Measurements from ENCODE around the gene CENPB. TPM values are rescaled to one million over a fixed set of nuclear protein-coding genes. Genes with fewer than 3 reads are reported as not detected.

Gene CENPB
- total RNA-seq, 1 donor from 2014 or later, result 87.7 TPM

DNA sequence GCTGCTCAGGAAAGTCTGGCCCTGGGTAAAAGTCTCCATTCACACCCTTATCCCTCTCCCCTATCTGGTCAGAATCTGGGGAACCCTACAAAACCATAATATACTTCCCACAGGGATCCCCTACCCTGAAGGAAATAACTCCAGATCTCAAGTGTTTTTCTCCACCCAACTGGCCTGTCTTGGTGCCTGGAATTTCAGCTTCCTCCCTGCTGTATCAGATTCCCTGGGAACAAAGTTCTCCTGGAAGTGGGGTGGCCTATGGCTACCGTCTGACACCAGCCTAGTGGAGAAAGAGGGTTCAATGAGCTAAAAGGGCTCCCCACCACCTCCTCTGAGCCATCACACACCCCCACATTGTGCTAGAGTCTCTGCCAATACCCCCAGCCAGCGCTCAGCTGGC is 39.1 kb downstream of the CENPB start:
- Mint-ChIP-seq H3K27ac (ENCODE audit: unreplicated experiment) (no peak overlapping the region), H3K4me3 (ENCODE audit: unreplicated experiment) (no peak overlapping the region), H3K4me1 (ENCODE audit: unreplicated experiment) (peaks cover 12% of the 10 kb centered on the region), H3K9me3 (ENCODE audit: unreplicated experiment) (no peaks in the 10 kb centered on the region), H3K27me3 (ENCODE audit: unreplicated experiment) (peaks cover 15% of the 10 kb centered on the region), H3K36me3 (ENCODE audit: unreplicated experiment) (no peaks in the 10 kb centered on the region)
- DNase-seq (ENCODE audit: extremely low spot score, unreplicated experiment), result no peak
- TF ChIP-seq, protein P1, sequence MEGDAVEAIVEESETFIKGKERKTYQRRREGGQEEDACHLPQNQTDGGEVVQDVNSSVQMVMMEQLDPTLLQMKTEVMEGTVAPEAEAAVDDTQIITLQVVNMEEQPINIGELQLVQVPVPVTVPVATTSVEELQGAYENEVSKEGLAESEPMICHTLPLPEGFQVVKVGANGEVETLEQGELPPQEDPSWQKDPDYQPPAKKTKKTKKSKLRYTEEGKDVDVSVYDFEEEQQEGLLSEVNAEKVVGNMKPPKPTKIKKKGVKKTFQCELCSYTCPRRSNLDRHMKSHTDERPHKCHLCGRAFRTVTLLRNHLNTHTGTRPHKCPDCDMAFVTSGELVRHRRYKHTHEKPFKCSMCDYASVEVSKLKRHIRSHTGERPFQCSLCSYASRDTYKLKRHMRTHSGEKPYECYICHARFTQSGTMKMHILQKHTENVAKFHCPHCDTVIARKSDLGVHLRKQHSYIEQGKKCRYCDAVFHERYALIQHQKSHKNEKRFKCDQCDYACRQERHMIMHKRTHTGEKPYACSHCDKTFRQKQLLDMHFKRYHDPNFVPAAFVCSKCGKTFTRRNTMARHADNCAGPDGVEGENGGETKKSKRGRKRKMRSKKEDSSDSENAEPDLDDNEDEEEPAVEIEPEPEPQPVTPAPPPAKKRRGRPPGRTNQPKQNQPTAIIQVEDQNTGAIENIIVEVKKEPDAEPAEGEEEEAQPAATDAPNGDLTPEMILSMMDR (IDR thresholded peaks at IDR 0.05), result no peak

DNA sequence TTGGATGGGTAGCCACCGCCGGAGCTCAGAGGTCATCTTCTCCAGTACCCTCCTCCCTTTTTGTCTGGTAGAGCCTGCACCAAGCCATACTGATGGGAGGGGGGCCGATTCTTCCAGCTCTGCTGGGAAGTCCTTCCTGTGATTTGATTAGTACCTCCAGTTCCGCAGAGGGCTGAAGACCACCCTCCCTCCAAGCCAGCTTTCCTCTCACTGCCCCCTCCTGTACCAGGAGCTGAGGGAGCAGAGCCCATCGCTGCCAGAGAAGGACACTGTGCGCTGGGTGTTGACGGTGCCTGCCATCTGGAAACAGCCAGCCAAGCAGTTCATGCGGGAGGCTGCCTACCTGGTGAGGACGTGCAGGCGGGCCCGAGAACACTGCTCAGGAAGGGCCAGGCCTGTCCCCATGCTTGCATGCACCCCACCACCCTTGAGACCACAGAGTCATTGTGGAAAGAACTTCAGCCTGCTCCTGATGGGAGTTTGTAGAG is 40.8 kb downstream of the CENPB start:
- Mint-ChIP-seq H3K4me3 (ENCODE audit: unreplicated experiment) (no peak overlapping the region), H3K36me3 (ENCODE audit: unreplicated experiment) (no peaks in the 10 kb centered on the region), H3K27me3 (ENCODE audit: unreplicated experiment) (peaks cover 15% of the 10 kb centered on the region), H3K4me1 (ENCODE audit: unreplicated experiment) (peaks cover 7% of the 10 kb centered on the region), H3K9me3 (ENCODE audit: unreplicated experiment) (no peaks in the 10 kb centered on the region), H3K27ac (ENCODE audit: unreplicated experiment) (no peak overlapping the region)
- TF ChIP-seq, protein P1 (IDR thresholded peaks at IDR 0.05), result no peak
- no peak for DNase-seq (ENCODE audit: extremely low spot score, unreplicated experiment)

DNA sequence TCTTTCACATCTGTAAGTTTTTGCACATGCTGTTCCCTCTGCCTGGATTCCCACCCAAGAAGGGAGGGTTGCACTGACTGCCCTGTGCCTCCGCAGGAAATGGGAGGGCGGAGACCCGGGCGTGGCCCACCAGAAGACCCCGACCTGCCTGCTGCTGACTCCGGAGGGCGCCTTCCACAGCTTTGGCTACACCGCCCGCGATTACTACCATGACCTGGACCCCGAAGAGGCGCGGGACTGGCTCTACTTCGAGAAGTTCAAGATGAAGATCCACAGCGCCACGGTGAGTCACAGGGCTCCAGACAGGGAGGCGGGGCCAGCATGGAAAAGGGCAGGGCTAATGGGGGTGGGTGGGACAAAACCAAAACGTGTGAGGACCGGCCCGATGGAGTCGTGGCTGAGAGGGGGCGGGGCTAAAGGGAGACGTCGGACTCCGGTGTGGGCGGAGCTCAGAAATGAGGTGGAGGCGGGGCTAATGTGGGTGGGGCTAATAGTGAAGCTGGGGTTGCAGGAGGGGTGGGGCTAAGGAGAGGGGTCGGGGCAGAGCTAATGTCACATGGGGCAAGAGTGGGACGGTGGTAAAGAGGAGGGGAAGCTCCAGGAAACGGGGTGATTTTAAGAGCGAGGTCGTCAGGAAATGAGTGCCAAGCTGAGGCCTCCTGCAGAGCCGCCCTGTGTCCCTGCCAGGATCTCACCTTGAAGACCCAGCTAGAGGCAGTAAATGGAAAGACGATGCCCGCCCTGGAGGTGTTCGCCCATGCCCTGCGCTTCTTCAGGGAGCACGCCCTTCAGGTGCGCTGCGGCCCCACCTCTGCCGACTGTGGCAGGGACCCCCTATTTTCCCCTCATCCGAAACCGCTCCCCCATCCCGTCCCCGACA is 41.5 kb downstream of the CENPB start:
- H3K4me3 Mint-ChIP-seq (ENCODE audit: unreplicated experiment), result peak overlapping the region; percentile 46
- peaks cover 15% of the 10 kb centered on the region for H3K27me3 Mint-ChIP-seq (ENCODE audit: unreplicated experiment)
- H3K4me1 Mint-ChIP-seq (ENCODE audit: unreplicated experiment), result peaks cover 4% of the 10 kb centered on the region
- H3K9me3 Mint-ChIP-seq (ENCODE audit: unreplicated experiment), result no peaks in the 10 kb centered on the region
- no peak overlapping the region for H3K27ac Mint-ChIP-seq (ENCODE audit: unreplicated experiment)
- TF ChIP-seq, protein P1 (IDR thresholded peaks at IDR 0.05), result no peak
- H3K36me3 Mint-ChIP-seq (ENCODE audit: unreplicated experiment), result no peaks in the 10 kb centered on the region
- no peak for DNase-seq (ENCODE audit: extremely low spot score, unreplicated experiment)

DNA sequence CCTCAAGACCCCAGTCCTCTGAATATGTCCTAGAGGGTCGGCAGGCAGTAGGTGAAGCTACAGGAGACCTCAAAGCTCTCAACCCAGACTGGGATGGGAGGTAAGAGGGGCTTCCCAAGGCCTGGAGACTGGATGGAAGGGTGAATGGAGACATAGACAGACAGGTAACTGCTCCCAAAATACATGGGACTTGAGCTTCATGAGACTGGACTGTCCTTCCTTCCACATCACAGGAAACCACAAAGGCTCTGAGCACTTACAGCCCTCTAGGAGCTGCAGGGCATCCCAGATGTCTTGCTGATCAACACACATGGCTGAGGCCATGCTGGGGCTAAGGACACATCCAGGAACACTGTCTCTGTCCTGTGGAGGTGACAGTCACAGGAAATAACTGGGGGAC is 42.5 kb downstream of the CENPB start:
- Mint-ChIP-seq H3K36me3 (ENCODE audit: unreplicated experiment) (no peaks in the 10 kb centered on the region), H3K9me3 (ENCODE audit: unreplicated experiment) (no peaks in the 10 kb centered on the region), H3K27me3 (ENCODE audit: unreplicated experiment) (peaks cover 15% of the 10 kb centered on the region), H3K4me3 (ENCODE audit: unreplicated experiment) (peak overlapping the region; percentile 15), H3K4me1 (ENCODE audit: unreplicated experiment) (peaks cover 3% of the 10 kb centered on the region), H3K27ac (ENCODE audit: unreplicated experiment) (no peak overlapping the region)
- DNase-seq (ENCODE audit: extremely low spot score, unreplicated experiment), result no peak
- TF ChIP-seq, protein P1 (IDR thresholded peaks at IDR 0.05), result no peak

DNA sequence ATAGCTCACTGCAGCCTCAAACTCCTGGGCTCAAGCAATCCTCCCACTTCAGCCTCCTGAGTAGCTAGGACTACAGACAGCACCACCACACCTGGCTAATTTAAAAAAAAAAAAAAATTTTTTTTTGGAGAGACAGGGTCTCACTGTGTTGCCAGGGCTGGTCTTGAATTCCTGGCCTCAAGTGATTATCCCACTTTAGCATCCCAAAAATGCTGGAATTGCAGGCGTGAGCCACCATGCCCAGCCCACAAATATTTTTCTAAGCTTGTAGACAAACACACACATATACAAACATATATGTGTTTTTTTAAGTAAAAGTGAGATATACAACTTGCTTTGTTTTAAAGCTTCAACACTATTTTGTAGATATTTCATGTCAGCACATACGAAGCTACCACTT is 43.3 kb downstream of the CENPB start:
- Mint-ChIP-seq H3K27ac (ENCODE audit: unreplicated experiment) (no peak overlapping the region), H3K9me3 (ENCODE audit: unreplicated experiment) (no peaks in the 10 kb centered on the region), H3K36me3 (ENCODE audit: unreplicated experiment) (no peaks in the 10 kb centered on the region), H3K4me3 (ENCODE audit: unreplicated experiment) (no peak overlapping the region), H3K4me1 (ENCODE audit: unreplicated experiment) (peaks cover 3% of the 10 kb centered on the region), H3K27me3 (ENCODE audit: unreplicated experiment) (peaks cover 15% of the 10 kb centered on the region)
- TF ChIP-seq, protein P1 (IDR thresholded peaks at IDR 0.05), result no peak
- no peak for DNase-seq (ENCODE audit: extremely low spot score, unreplicated experiment)
